HepG2 (cell line): ENCODE measurements around the gene TLN1. TPM values are rescaled to one million over a fixed set of nuclear protein-coding genes. Genes with fewer than 3 reads are reported as not detected.
A peak's percentile ranks its signal among the peaks of the same experiment; 100 is the strongest.

Experiments used
- FOXC1 ChIP-seq: sonication (generic); formaldehyde crosslinking; IDR thresholded peaks from 2 replicates; pipeline ENCODE4 v1.8.0; 2022; ENCODE audit warnings: mild to moderate bottlenecking, missing genetic modification reagents, borderline replicate concordance
- IKZF4 ChIP-seq: sonication (generic); formaldehyde crosslinking; IDR thresholded peaks from 2 replicates; pipeline ENCODE4 v1.5.1; 2020; ENCODE audit warnings: borderline replicate concordance, mild to moderate bottlenecking, low read depth, missing genetic modification reagents; ENCODE audit errors: not compliant biosample characterization
- MAFG ChIP-seq: sonication (generic); formaldehyde crosslinking; IDR thresholded peaks from 2 replicates; pipeline ENCODE4 v1.5.1; 2020; ENCODE audit warnings: mild to moderate bottlenecking, missing genetic modification reagents
- MBD4 ChIP-seq: IDR thresholded peaks from 2 replicates; pipeline ENCODE4 v1.6.1; 2012; ENCODE audit warnings: low read length, inconsistent platforms, borderline replicate concordance
- MTA3 ChIP-seq: sonication (generic); formaldehyde crosslinking; IDR thresholded peaks from 2 replicates; pipeline ENCODE4 v1.4.0; 2020; ENCODE audit warnings: missing genetic modification reagents
- MYC ChIP-seq: sonication (generic); formaldehyde crosslinking; IDR thresholded peaks from 2 replicates; pipeline ENCODE4 v1.9.0; 2021; ENCODE audit warnings: missing genetic modification reagents, borderline replicate concordance
- PCBP1 ChIP-seq: fragments of 200-400 bp; formaldehyde crosslinking; IDR thresholded peaks from 2 replicates; pipeline ENCODE4 v1.6.1; 2017; ENCODE audit warnings: mild to moderate bottlenecking, low read depth, low read length, borderline replicate concordance
- RCOR2 ChIP-seq: IDR thresholded peaks from 2 replicates; pipeline ENCODE4 v1.6.1; 2016; ENCODE audit warnings: missing biosample characterization, missing genetic modification reagents
- TARDBP ChIP-seq: sonication (generic); formaldehyde crosslinking; IDR thresholded peaks from 2 replicates; pipeline ENCODE4 v1.8.0; 2022; ENCODE audit warnings: mild to moderate bottlenecking, missing genetic modification reagents
- ZBTB3 ChIP-seq: sonication (generic); formaldehyde crosslinking; IDR thresholded peaks from 2 replicates; pipeline ENCODE4 v1.4.0; 2020; ENCODE audit warnings: low read depth, mild to moderate bottlenecking, moderate library complexity, missing genetic modification reagents, borderline replicate concordance
- ZC3H4 ChIP-seq: sonication (generic); formaldehyde crosslinking; IDR thresholded peaks from 2 replicates; pipeline ENCODE4 v1.4.0; 2020; ENCODE audit warnings: missing genetic modification reagents, borderline replicate concordance
- ZFP41 ChIP-seq: sonication (generic); formaldehyde crosslinking; IDR thresholded peaks from 2 replicates; pipeline ENCODE4 v1.4.0; 2020; ENCODE audit warnings: mild to moderate bottlenecking, missing genetic modification reagents, borderline replicate concordance
- ZNF382 ChIP-seq: sonication (generic); formaldehyde crosslinking; IDR thresholded peaks from 2 replicates; pipeline ENCODE4 v1.5.0; 2020; ENCODE audit warnings: missing genetic modification reagents, mild to moderate bottlenecking, borderline replicate concordance
- ZNF564 ChIP-seq: sonication (generic); formaldehyde crosslinking; IDR thresholded peaks from 2 replicates; pipeline ENCODE4 v1.8.1; 2023; ENCODE audit warnings: mild to moderate bottlenecking, missing genetic modification reagents
- ZNF605 ChIP-seq: sonication (generic); formaldehyde crosslinking; IDR thresholded peaks from 2 replicates; pipeline ENCODE4 v1.8.0; 2022; ENCODE audit warnings: mild to moderate bottlenecking, missing genetic modification reagents
- ZNF790 ChIP-seq: sonication (generic); formaldehyde crosslinking; IDR thresholded peaks from 2 replicates; pipeline ENCODE4 v1.8.0; 2022; ENCODE audit warnings: missing genetic modification reagents, mild to moderate bottlenecking, borderline replicate concordance
- ZSCAN30 ChIP-seq: sonication (generic); formaldehyde crosslinking; IDR thresholded peaks from 2 replicates; pipeline ENCODE4 v1.5.0; 2020; ENCODE audit warnings: mild to moderate bottlenecking, missing genetic modification reagents
- polyA plus RNA-seq, 8 experiments: library from polyadenylated mRNA; depleted of rRNA in 3 of 8; stranded (reverse) in 7 of 8; unstranded in 1 of 8; fragments of >200 nt; fragmentation: Illumina TruSeq in 4 of 8; extraction: Trizol in 4 of 8; gene quantifications; 2 replicates each; pipeline versions ENCODE4 v1.2.1 to v1.2.3, GENCODE V29; 2011 to 2016; ENCODE audit warnings: low read depth in 4 of 8, missing spikeins in 1 of 8, mixed read lengths in 1 of 8; ENCODE audit not compliant: insufficient read depth in 1 of 8
- total RNA-seq, 5 experiments: library from RNA; depleted of rRNA; stranded (reverse); fragments of >200 nt; fragmentation: Illumina TruSeq; extraction: Trizol; gene quantifications; 2 replicates each; pipeline ENCODE4 v1.2.3, GENCODE V29; 2016; ENCODE audit warnings: low read depth in 1 of 5
- TF ChIP-seq, protein P1 (sequence below): sonication (generic); formaldehyde crosslinking; IDR thresholded peaks from 2 replicates; pipeline ENCODE4 v1.5.1; 2020; ENCODE audit warnings: missing genetic modification reagents, mild to moderate bottlenecking, borderline replicate concordance
- TF ChIP-seq, protein P2 (sequence below): IDR thresholded peaks from 2 replicates; pipeline ENCODE4 v1.6.1; 2012; ENCODE audit warnings: low read depth, low read length, improper control_type of control experiment
- TF ChIP-seq, protein P3 (sequence below): IDR thresholded peaks from 2 replicates; pipeline ENCODE4 v1.6.1; 2016; ENCODE audit warnings: low read depth, borderline replicate concordance
- TF ChIP-seq, protein P4 (sequence below): sonication (generic); formaldehyde crosslinking; IDR thresholded peaks from 2 replicates; pipeline ENCODE4 v1.8.0; 2022; ENCODE audit warnings: low read depth, missing genetic modification reagents
- TF ChIP-seq, protein P5 (sequence below): sonication (generic); formaldehyde crosslinking; IDR thresholded peaks from 2 replicates; pipeline ENCODE4 v1.9.0; 2021; ENCODE audit warnings: missing genetic modification reagents, mild to moderate bottlenecking, borderline replicate concordance

Gene TLN1
- total and polyA plus RNA-seq, 2 of the 13 experiments (the other 11 are each of a cell fraction or from before 2014, with no cell fraction given), result 35.2 to 51.8 TPM

DNA sequence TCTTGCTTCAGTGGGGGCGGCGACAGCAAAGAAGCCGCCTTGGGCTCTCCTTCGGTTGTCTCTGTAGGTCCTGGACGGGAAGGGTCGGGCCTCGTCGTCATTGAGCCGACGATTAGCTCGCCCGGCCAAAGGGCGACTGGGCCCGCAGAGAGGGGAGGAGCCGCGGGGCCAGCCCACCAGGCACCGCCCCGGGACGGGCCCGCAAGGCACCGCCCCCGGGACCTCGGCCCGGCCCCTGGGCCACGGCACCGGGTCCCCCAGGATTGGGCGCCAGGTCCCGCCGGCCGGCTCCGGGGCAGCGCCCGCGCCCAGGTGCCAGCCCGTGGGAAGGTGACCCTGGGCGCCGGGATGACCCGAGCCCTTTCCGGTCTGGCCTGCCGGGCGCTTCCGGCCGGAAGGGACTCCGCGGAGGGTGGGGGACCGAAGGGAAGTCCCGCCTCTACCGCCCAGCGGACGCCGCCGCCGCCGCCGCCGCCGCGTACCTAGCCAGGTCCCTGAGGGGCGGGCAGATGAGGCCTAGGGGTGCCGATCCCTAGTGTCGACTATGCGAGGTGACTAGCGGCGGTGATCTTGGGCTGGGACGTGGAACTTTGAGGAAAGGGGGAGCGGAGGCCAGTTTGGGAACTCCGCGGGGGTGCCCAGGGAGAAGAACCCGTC, 17.0 kb upstream of the TLN1 start, which contains the start of the genes GBA2 and RGP1 (continued):
- TF ChIP-seq TARDBP (CRISPR knock-in tag) (no peak; the same call in 1 of the 2 replicates), MTA3 (CRISPR knock-in tag) (no peak), ZC3H4 (CRISPR knock-in tag) (no peak), MAFG (CRISPR knock-in tag) (no peak), ZFP41 (CRISPR knock-in tag) (no peak), PCBP1 (no peak), ZNF382 (CRISPR knock-in tag) (no peak), ZNF564 (CRISPR knock-in tag) (no peak; the same call in 1 of the 2 replicates), ZSCAN30 (no peak), ZNF790 (CRISPR knock-in tag) (no peak), IKZF4 (CRISPR knock-in tag) (no peak), MBD4 (no peak), ZBTB3 (CRISPR knock-in tag) (peak; percentile 6; the same call in 1 of the 2 replicates), MYC (CRISPR knock-in tag) (no peak), RCOR2 (no peak), ZNF605 (CRISPR knock-in tag) (no peak), FOXC1 (CRISPR knock-in tag) (no peak; the same call in 1 of the 2 replicates)
- TF ChIP-seq, protein P1, sequence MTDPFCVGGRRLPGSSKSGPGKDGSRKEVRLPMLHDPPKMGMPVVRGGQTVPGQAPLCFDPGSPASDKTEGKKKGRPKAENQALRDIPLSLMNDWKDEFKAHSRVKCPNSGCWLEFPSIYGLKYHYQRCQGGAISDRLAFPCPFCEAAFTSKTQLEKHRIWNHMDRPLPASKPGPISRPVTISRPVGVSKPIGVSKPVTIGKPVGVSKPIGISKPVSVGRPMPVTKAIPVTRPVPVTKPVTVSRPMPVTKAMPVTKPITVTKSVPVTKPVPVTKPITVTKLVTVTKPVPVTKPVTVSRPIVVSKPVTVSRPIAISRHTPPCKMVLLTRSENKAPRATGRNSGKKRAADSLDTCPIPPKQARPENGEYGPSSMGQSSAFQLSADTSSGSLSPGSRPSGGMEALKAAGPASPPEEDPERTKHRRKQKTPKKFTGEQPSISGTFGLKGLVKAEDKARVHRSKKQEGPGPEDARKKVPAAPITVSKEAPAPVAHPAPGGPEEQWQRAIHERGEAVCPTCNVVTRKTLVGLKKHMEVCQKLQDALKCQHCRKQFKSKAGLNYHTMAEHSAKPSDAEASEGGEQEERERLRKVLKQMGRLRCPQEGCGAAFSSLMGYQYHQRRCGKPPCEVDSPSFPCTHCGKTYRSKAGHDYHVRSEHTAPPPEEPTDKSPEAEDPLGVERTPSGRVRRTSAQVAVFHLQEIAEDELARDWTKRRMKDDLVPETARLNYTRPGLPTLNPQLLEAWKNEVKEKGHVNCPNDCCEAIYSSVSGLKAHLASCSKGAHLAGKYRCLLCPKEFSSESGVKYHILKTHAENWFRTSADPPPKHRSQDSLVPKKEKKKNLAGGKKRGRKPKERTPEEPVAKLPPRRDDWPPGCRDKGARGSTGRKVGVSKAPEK (CRISPR knock-in tag), result no peak
- TF ChIP-seq, protein P2, sequence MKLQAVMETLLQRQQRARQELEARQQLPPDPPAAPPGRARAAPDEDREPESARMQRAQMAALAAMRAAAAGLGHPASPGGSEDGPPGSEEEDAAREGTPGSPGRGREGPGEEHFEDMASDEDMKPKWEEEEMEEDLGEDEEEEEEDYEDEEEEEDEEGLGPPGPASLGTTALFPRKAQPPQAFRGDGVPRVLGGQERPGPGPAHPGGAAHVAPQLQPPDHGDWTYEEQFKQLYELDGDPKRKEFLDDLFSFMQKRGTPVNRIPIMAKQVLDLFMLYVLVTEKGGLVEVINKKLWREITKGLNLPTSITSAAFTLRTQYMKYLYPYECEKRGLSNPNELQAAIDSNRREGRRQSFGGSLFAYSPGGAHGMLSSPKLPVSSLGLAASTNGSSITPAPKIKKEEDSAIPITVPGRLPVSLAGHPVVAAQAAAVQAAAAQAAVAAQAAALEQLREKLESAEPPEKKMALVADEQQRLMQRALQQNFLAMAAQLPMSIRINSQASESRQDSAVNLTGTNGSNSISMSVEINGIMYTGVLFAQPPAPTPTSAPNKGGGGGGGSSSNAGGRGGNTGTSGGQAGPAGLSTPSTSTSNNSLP, result no peak
- TF ChIP-seq, protein P3, sequence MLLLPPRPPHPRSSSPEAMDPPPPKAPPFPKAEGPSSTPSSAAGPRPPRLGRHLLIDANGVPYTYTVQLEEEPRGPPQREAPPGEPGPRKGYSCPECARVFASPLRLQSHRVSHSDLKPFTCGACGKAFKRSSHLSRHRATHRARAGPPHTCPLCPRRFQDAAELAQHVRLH (CRISPR knock-in tag), result peak; percentile 21; the same call in 1 of the 2 replicates
- TF ChIP-seq, protein P4, sequence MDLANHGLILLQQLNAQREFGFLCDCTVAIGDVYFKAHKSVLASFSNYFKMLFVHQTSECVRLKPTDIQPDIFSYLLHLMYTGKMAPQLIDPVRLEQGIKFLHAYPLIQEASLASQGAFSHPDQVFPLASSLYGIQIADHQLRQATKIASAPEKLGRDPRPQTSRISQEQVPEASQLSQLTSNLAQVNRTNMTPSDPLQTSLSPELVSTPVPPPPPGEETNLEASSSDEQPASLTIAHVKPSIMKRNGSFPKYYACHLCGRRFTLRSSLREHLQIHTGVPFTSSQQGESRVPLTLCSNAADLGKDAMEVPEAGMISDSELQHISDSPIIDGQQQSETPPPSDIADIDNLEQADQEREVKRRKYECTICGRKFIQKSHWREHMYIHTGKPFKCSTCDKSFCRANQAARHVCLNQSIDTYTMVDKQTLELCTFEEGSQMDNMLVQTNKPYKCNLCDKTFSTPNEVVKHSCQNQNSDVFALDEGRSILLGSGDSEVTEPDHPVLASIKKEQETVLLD (CRISPR knock-in tag), result peak; percentile 100
- TF ChIP-seq, protein P5, sequence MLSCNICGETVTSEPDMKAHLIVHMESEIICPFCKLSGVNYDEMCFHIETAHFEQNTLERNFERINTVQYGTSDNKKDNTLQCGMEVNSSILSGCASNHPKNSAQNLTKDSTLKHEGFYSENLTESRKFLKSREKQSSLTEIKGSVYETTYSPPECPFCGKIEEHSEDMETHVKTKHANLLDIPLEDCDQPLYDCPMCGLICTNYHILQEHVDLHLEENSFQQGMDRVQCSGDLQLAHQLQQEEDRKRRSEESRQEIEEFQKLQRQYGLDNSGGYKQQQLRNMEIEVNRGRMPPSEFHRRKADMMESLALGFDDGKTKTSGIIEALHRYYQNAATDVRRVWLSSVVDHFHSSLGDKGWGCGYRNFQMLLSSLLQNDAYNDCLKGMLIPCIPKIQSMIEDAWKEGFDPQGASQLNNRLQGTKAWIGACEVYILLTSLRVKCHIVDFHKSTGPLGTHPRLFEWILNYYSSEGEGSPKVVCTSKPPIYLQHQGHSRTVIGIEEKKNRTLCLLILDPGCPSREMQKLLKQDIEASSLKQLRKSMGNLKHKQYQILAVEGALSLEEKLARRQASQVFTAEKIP (CRISPR knock-in tag), result no peak
